ENCODE data around the gene F8A2. TPM values are rescaled to one million over a fixed set of nuclear protein-coding genes. Genes with fewer than 3 reads are reported as not detected.

The F8A2 gene
- total and polyA plus RNA-seq, 9 of the 15 experiments (the other 6 are each of a cell fraction or from before 2014, with no cell fraction given), result not detected

DNA sequence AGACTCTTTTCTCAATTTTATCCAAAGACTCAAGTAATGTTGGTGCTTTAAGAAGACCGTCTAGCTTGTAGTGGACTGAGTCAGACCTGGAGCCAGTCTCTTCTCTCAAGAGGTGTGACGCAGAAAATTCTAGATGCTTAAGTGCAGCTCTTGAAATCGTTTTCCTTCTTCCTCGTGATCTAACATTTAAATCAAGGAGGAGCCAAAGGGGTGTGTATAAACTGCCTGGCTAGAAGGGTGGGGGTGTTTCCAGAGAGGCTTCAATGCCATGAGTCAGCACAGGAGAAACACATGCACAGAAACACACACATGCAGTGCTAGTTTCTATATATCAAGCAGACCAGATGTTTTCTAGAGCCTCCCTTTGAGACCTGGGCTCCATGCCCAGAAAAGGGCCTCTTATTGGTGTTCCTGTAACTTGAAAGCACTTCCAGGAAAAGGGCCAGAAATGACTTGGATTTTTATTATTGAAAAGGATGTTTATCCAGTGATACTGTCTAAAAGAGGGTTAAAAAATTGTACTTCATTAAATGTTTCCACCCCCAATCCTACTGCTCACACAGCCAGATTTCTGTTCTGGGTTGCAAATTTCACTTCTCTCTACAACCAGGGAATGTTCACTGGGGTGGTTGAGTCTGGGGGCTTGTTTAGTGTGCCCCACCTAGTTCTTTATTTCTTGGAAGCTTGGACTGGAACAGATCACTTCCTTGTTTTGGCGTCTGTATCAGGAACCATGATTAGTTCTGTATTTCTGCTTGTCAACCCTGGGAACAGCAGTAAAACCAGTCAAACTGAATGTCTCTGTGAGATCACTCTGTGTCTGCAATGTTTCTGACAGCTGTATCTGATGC is 47.2 kb upstream of the F8A2 start, which contains the start of gene CLIC2:
Gene CLIC2 (minus strand): TSS at position 129 of the 851 bp plus-strand sequence. CDS start 187 bp downstream, outside the sequence.
- H4K20me1 ChIP-seq (replicated peaks; ENCODE audit: control insufficient read depth, insufficient read depth, low read length), result 0 out of 2 replicates have a peak, but pooled peaks cover 4% of the 10 kb centered on the region
- 0% methylated on average over 5 of the region's 5 CpGs for WGBS (ENCODE audit: insufficient coverage, low coverage, missing lambda C conversion rate)
- CTCF ChIA-PET (ENCODE audit: low intra/inter-chr PET ratio), result no interaction called here
- TF ChIP-seq HNRNPL (IDR thresholded peaks at IDR 0.05; ENCODE audit: low read depth, low read length), result no peak
- TF ChIP-seq PTTG1 (tag; IDR thresholded peaks at IDR 0.05; ENCODE audit: low read depth), result no peak
- peak in 1 of 2 experiments; percentile 14 for TF ChIP-seq E2F6 (IDR thresholded peaks at IDR 0.05; ENCODE audit: borderline replicate concordance in 1 of 2, extremely low read depth in 1 of 2, insufficient read depth in 1 of 2, insufficient read length in 1 of 2, low read depth in 1 of 2, low read length in 1 of 2, poor library complexity in 1 of 2, severe bottlenecking in 1 of 2)
- TF ChIP-seq SAP30 (IDR thresholded peaks at IDR 0.05; ENCODE audit: borderline replicate concordance, insufficient read depth, low read depth, low read length, poor library complexity, severe bottlenecking), result no peak
- TF ChIP-seq ZEB2 (IDR thresholded peaks at IDR 0.05), result peak; percentile 71; the same call in 1 of the 2 replicates
- TF ChIP-seq E2F8 (IDR thresholded peaks at IDR 0.05; ENCODE audit: low read depth, partially characterized antibody), result peak; percentile 79
- no peak for TF ChIP-seq CHD1 (IDR thresholded peaks at IDR 0.05; ENCODE audit: low read length)
- TF ChIP-seq ZNF511 (CRISPR knock-in tag; IDR thresholded peaks at IDR 0.05), result no peak
- TF ChIP-seq FOS (IDR thresholded peaks at IDR 0.05; ENCODE audit: extremely low read depth, insufficient read length), result no peak
- no peak for TF ChIP-seq HNRNPK (IDR thresholded peaks at IDR 0.05; ENCODE audit: low read depth, low read length, poor library complexity, severe bottlenecking)
- no peak for TF ChIP-seq MTF1 (CRISPR knock-in tag; IDR thresholded peaks at IDR 0.05; ENCODE audit: borderline replicate concordance)
- no peak for TF ChIP-seq GATAD2B (IDR thresholded peaks at IDR 0.05; ENCODE audit: borderline replicate concordance)
- TF ChIP-seq SIN3A (IDR thresholded peaks at IDR 0.05; ENCODE audit: borderline replicate concordance in 2 of 2, control insufficient read depth in 1 of 2, low read depth in 2 of 2, low read length in 2 of 2), result peak in 1 of 2 experiments; percentile 72; a peak in 2 of 4 replicates
- TF ChIP-seq ZNF507 (tag; conservative IDR thresholded peaks at IDR 0.05), result no peak
- TF ChIP-seq HDAC2 (IDR thresholded peaks at IDR 0.05), result peak; percentile 74
- no peak for TF ChIP-seq ZNF668 (CRISPR knock-in tag; IDR thresholded peaks at IDR 0.05)

More for the DNA sequence above, 47.2 kb upstream of the F8A2 start, which contains the start of gene CLIC2:
- Histone ChIP-seq H3K4me3 (peak within 1 kb of the TSS; percentile 51), H3K4me1 (replicated peaks in 1 of 2; ENCODE audit: control insufficient read depth in 2 of 2, insufficient read depth in 2 of 2, low read length in 2 of 2) (peaks cover 0 to 9% of the 10 kb centered on the region in 2 experiments; a peak in 2 of 5 replicates), H3K27me3 (ENCODE audit: control insufficient read depth in 2 of 2, insufficient read depth in 2 of 2, low read length in 2 of 2) (no peaks in the 10 kb centered on the region), H3K4me2 (ENCODE audit: insufficient read depth, low read length) (peak within 1 kb of the TSS; percentile 77), H3K27ac (ENCODE audit: extremely low read depth, low read depth, low read length) (peak within 1 kb of the TSS; percentile 80), H3K36me3 (ENCODE audit: control insufficient read depth, insufficient read depth, low read length) (no peaks in the 10 kb centered on the region), H3K79me2 (ENCODE audit: control insufficient read depth, insufficient read depth, low read length) (peaks cover 47% of the 10 kb centered on the region), H3K9ac (ENCODE audit: insufficient read depth in 1 of 2, low read depth in 2 of 2, low read length in 2 of 2) (peak within 1 kb of the TSS; percentile 75 to 81; a peak in 3 of 4 replicates), H2AFZ (ENCODE audit: low read depth, low read length) (peak within 1 kb of the TSS; percentile 46), H3K9me3 (replicated peaks; ENCODE audit: control insufficient read depth, insufficient read depth, low read depth, low read length) (no peaks in the 10 kb centered on the region), H3K9me1 (ENCODE audit: control insufficient read depth, insufficient read depth, low read length) (no peaks in the 10 kb centered on the region)
- in situ Hi-C loops (cut with MboI) (loop anchor here (25.0 kb wide), 1 partner anchor 153 kb away; no protein-coding TSS in a partner anchor), intact Hi-C loops (cut with micrococcal nuclease) (no loop called here)
- peak; percentile 97 for FAIRE-seq
- ATAC-seq, result peak; percentile 91
- POLR2A ChIA-PET, result interaction anchor here (0.9 kb wide), 1 partner anchor 117 kb away, joined by 3 read pairs; no protein-coding TSS in a partner anchor
- BruUV-seq (replicated peaks), result no TSS peak
- DNase-seq (ENCODE audit: extremely low read depth in 1 of 4, low spot score in 3 of 4), result peak; percentile 76 to 93 (median 78)
